HG02763 (cell line): ENCODE measurements around the gene KIAA1755.

Source experiments
- ATAC-seq: cut with Tn5 transposase; IDR thresholded peaks from one replicate; pipeline ENCODE4 v1.9.1; 2021; ENCODE audit warnings: mild to moderate bottlenecking, moderate library complexity; ENCODE audit not compliant: unreplicated experiment

KIAA1755 gene

GRCh38 chr20:38222231-38222922 lies 38.2 kb downstream of the KIAA1755 start:
- ATAC-seq, result no peak

GRCh38 chr20:38221119-38221589 lies 39.4 kb downstream of the KIAA1755 start:
- ATAC-seq, result no peak

- no peak for ATAC-seq
Measured at GRCh38 chr20:38220587-38221118, 39.9 kb downstream of the KIAA1755 start.

DNA sequence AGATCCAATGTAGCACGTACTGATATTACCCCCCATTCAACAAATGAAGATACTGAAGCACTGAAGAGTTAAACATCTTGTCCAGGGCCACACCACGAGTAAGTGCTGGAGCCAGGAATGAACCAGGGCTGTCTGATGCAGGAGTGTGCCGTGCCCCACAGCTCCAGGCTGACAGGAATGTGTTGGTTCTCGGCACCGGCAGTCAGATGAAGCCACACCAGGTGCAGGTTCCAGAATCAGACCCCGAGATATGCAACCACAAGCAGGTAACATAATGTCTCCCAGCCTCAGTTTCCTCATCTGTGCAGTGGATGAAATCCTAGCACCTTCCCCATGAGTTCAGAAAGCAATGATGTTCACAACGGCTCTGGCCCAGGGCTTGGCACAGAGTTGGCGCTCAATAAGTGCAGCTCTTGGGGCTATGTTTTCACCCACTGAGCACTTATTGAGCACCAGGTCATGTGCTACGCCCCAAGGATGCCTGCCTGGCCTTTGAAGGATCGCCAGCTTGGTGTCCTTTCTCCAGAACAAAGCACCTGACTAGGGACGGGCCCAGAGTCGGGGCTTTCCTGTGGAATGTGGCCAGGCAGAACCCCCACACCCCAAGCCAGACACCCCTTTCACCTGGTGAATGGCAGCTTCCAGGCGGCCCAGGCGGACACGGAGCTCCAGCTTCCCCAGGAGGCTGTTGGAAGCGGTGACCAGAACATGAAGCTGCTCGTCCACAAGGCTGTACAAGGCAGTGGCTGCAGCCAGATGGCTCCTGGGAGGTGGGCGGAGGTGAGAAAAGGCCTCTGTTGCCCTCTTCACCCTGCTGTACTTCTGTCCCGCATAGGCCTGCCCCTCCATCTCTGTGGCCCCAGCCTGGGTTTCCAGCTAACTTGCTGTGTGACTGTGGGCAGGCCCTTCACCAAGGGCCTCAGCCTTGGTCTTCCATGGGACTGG lies 41.3 kb downstream of the KIAA1755 start:
- ATAC-seq, result no peak

DNA sequence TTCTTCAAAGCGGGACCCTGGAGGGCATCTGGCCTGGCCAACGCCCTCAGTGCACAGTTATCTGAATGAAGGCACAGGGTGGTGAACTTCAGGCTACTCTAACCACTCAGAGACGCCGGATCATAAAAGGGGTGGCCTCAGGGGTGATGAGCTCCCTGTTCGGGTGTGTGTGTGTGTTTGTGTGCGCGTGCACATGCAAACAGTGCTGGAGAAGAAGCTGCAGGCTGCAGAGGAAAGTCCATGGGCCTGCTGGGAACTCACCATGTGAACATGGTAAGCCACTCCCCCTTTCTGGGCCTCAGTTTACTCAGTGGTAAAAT lies 42.0 kb downstream of the KIAA1755 start:
- no peak for ATAC-seq

DNA sequence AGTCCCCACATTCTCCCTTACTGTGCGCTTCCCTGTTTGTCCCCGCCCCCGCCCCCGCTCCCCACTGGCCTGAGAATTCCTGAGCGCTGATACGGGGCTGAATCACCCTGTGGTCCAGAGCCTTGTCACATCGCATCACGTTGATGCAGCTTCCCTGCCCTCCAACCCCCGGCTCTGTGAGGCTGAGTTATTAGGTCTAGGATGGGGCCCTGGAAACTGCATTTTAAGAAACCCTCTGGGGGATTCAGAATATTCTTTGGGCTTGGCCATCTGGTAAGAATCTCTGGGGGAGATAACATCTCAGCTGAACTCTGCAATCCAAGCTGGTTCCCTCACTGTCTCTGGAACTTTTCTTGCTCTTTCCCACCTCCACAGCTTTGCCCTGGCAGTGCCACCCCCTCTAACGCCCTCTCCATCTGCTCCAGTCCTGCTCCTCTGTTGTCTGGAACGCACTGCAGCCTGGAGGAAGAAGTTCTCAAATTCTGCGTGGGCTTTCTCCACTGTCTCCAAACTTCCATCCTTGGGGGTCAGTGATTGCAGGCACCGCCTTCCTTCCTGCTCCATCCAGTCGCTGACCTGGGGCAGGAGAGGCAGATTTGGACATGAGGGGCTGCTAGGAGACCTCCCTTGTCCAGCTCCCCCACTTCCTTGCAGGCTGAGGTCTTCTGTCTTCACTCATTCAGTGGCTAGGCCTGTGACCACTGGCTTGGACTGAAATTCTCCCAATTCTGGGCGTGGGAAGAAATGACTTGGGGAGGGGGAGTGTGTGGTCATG lies 42.6 kb downstream of the KIAA1755 start:
- ATAC-seq, result no peak

DNA sequence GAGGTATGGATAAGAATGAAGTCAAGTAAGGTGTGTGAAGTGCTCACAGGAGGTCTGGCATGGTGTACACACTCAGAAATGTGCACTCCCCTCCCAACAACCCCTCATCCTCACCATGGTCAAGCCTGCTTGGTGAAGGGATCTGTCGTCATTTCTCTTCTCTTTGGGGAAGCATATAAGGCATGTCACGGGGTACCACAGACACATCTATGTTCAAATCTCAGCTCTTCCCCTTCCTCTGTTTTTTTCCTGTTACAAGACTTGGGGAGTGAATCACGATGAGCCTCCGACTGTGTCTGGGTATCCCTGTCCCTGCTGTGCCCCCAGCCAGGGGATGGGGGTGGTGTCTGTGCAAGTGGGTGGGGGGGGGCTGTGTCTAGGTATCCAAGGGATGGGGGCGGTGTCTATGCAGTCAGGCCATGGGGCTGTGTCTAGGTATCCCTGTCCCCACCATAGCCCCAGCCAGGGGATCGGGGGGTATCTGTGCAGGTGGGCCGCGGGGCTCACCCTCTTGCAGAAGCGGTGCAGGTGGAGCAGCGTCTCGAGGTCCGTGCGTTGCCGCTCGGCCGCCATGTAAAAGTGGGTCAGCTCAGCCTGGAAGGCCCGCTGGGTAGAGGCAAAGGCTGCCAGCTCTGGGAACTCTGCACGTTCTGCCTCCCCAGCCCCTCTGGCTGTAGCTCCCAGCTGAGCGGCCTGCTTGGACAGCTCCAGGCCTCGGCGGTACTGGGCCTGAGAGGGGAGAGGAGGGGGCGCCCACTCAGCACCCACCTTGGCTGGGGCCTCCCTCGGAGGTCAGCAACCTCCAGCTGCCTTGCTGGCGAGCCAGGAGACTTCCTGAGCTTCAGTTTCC lies 43.6 kb downstream of the KIAA1755 start:
- ATAC-seq, result no peak

DNA sequence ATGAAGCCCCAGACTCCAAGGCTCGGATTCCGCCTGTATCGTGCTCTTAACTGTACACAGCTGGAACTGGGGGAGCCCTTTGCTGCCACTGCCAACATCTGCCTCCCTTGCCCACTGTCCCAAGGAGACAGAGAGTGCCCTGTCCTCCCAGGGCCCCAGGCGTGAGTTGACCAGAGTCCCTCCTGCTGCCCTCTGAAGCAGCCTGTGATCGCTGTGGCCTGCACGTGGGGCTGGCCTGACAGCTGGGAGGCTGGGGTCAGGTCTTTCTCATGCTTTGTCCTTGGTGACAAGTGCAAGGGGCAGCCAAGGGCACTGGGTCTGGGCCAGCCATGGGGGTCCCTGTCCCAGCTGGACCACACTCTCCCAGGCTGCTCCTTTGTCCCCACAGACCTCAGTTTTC lies 44.3 kb downstream of the KIAA1755 start:
- no peak for ATAC-seq

DNA sequence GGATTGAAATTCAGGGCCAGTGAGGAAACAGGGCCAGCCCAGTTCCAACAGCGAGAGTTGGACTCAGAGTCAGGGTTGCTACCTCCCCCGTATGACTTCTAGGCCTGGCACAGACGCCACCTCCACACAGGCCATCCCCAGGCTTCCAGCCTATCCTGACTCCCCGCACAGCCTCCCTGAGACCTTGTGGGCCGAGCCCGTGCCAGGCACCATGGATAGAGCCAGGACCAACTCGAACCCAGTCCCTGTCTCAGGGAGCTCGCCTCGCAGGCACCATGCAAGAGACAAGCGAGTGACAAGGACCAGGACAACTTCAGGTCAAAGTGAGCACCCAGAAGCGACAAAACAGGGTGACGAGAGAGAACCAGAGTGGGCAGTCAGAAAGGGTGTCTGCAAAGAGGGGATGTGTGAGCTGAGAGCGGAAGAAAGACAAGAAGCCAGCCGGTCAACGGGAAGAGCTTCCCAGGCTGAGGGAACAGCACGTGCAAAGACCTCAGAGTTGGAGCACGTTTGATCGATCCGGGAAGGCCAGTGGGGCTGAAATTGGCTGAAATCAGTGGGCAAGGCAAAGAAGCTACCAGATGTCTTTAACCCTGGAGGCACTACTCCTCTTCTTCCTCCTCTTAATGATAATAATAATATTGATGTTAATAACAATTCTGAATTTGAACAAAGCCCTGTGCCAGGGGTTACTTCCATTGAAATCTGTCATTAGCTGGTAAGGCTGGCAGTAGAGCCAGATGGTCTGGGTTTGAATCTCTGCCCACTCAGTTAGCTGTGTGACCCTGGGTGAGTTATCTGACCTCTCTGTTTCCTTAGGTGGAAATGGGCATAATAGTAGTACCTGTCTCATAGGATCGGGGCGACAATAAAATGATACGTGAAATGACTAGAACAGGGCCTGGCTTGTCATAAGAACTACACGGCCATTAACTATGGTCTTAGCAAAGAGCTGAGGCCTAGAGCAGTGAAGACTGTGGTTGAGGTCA lies 45.0 kb downstream of the KIAA1755 start:
- no peak for ATAC-seq

DNA sequence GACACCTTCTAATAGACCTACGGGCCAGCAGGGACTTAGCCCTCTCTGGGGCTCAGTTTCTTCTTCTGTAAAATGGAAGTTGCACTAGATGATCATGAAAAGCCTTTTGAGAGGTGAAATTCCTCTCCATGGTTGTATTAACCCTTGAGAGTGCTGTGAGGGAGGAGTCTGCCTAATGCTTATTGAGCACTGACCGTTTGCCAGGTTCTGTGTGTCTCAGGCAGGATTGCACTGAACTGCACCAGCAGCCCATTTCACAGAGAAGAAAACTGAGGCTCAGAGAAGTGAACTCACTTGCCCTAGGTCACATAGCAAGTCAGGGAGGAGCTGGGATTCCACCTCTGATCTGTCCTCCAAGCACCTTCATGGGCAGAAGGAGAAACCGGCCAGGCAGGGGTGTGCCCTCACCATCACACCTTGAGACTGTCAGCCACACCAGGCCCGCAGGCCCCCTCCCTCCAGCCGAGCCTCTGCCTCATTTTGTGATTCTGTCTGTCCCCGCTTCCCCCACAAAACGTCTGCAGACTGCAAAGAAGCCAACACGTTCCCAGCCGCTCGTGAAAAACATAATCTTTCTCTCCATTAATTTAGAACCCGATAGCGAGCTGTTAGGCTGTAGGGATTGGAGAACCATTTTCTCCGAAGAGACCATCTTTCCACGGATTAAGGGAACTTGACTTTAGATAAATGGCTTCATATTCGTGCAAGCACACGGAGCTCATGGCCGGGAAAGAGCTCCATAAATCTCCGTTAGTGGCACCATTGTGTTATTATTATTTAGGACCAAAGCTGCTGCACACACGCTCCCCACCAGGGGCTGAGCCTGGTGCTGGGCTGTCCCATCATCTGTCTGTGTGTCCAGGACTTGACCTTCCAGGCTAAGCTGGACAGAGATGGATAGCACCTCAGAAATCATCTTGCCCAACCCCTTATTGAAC lies 46.0 kb downstream of the KIAA1755 start:
- no peak for ATAC-seq

DNA sequence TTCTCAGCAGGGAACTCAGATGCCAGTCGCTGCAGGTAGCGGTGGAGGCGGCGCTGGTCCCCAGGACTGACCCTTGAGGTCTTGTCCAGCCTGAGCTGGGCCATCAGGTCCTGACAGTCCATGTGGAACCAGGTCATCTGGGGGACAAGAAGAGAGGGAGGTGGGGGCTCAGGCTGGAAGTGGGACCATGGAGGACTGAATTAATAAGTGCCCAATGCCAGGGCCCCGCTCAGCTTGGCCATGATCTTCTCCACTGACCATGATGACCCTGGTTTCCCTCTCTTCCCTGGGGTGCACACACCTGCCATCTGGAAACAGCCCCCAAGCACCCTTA lies 47.0 kb downstream of the KIAA1755 start:
- ATAC-seq, result no peak

DNA sequence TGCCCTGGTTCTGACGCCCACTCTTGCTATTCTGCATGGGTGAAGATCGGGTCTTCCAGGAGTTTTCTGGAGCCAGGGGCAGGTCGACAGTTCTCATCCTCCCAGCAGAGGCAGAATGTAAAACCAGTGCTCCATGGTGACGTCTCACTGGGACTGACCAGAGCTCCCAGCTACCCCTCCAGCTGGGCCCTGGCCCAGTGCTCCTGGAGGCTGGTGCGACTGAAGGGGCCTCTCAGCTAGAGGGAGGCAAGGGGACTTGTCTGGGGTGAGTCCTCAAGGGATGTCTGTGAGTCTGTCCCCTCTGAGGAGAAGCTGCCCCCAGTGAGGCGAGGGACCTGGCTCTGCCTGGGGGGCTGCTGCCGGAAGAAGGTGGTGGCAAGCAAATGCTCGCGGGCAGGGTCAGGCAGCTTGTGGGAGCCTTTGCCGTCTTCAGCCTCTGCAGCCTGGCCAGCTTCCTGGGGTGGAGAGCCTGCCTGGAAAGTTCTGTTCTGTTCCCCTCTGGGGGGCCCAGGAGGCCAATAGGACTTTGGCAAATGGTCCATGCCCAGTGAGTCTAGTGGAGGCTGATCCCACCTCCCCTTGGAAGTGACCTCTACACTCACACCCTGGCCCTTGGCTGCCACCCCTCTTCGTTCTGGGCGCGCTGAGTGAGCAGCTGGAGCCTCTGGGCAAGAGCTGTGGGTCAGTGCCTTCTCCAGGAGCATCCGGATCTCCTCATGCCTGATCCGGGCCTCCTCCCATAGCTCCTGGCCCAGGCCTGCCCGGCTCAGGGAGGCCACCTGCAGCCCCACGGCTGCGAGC lies 47.5 kb downstream of the KIAA1755 start:
- ATAC-seq, result no peak

DNA sequence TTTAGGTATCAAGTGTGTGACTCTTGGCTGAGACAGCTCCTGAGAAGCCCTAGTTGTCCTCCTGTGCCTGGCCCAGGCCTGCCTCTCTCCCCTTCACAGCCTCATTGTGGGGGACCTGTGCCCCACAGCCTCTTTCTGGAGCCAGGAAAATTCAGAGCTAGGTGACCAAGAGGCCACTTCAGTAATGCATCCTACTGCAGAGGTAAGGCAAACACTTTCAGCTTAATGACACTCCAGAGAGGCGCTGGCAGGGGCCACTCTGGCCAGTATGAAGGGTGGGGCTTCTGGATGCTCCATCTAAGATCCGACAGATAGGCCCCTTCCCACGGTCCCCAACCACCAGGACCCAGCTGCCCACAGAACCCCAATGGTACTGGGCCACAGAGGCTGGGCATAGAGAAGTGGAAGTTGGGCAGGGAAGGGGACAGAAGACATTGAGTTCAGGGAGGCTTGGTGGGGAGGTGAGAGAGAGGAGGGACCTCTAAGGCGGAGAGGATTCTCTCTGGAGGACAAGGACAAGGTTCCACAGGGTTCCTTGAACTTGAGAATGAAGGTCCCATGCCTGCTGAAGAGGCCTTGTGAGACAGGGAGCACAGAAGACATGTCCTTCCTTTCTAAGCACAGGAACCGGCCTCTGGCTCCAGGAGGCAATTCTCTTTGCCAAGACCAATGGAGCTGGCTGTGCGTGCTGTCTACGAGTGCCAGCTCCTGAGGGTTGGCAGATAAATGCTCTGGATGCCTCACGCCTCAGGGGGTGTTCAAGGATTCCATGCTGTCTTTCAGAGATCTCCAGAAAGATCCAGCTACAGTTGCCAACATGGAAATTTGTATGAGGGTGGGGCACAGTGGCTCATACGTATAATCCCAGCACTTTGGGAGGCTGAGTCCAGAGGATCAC lies 49.1 kb downstream of the KIAA1755 start:
- no peak for ATAC-seq

- ATAC-seq, result no peak
Measured at GRCh38 chr20:38210741-38211140, 49.8 kb downstream of the KIAA1755 start.

GRCh38 chr20:38209736-38210405 lies 50.7 kb downstream of the KIAA1755 start:
- no peak for ATAC-seq
